Measurements from ENCODE around the gene PPIL6. TPM values are rescaled to one million over a fixed set of nuclear protein-coding genes. Genes with fewer than 3 reads are reported as not detected.

Gene PPIL6
- total RNA-seq, 4 donors from 2014 or later = 0.35 to 6.1 (median 2.8) TPM

- Histone ChIP-seq H3K27me3 (no peaks in the 10 kb centered on the region), H3K27ac (no peak overlapping the region), H3K4me3 (no peak overlapping the region), H3K36me3 (peaks cover 0 to 40% (median 8%) of the 10 kb centered on the region in 3 donors), H3K4me1 (peaks cover 3 to 33% (median 8%) of the 10 kb centered on the region in 3 donors), H3K9me3 (no peaks in the 10 kb centered on the region)
- TF ChIP-seq POLR2A (IDR thresholded peaks at IDR 0.05) = no peak
- TF ChIP-seq CTCF (IDR thresholded peaks at IDR 0.05) = no peak
- intact Hi-C loops (cut with DNase I) = no loop called here
- DNase-seq = no peak
- 76 to 79% methylated on average over 7 of the region's 19 CpGs for WGBS, 2 donors
These were observed 8.8 kb upstream of the PPIL6 start for GRCh38 chr6:109449064-109449794.

GRCh38 chr6:109448615-109449014 is 8.2 kb upstream of the PPIL6 start:
- Histone ChIP-seq H3K27me3 (no peaks in the 10 kb centered on the region), H3K4me3 (no peak overlapping the region), H3K9me3 (no peaks in the 10 kb centered on the region), H3K4me1 (peaks cover 2 to 33% (median 3%) of the 10 kb centered on the region in 3 donors), H3K36me3 (peaks cover 0 to 46% (median 9%) of the 10 kb centered on the region in 3 donors), H3K27ac (no peak overlapping the region)
- TF ChIP-seq POLR2A (IDR thresholded peaks at IDR 0.05) (no peak), CTCF (IDR thresholded peaks at IDR 0.05) (no peak)
- WGBS, 2 donors = 70% methylated on average over 4 of the region's 7 CpGs; no CpG with 5 or more reads in 1 of the 2 donors
- DNase-seq = no peak
- intact Hi-C loops (cut with DNase I) = no loop called here

GRCh38 chr6:109447878-109448555 is 7.6 kb upstream of the PPIL6 start:
- Histone ChIP-seq H3K27me3 (no peaks in the 10 kb centered on the region), H3K9me3 (no peaks in the 10 kb centered on the region), H3K4me1 (peaks cover 0 to 33% (median 0%) of the 10 kb centered on the region in 3 donors), H3K36me3 (peaks cover 0 to 52% (median 11%) of the 10 kb centered on the region in 3 donors), H3K27ac (no peak overlapping the region), H3K4me3 (no peak overlapping the region)
- TF ChIP-seq POLR2A (IDR thresholded peaks at IDR 0.05) (no peak), CTCF (IDR thresholded peaks at IDR 0.05) (no peak)
- DNase-seq = no peak
- intact Hi-C loops (cut with DNase I) = no loop called here
- WGBS, 2 donors = 80 to 85% methylated on average over 3 to 8 of the region's 8 CpGs

- TF ChIP-seq POLR2A (IDR thresholded peaks at IDR 0.05) (no peak), CTCF (IDR thresholded peaks at IDR 0.05) (no peak)
- H3K4me3 ChIP-seq = no peak overlapping the region
- intact Hi-C loops (cut with DNase I) = no loop called here
- no peak for DNase-seq
- H3K9me3 ChIP-seq = no peaks in the 10 kb centered on the region
- 100% methylated on average over 1 of the region's 10 CpGs for WGBS, 2 donors
- no peaks in the 10 kb centered on the region for H3K27me3 ChIP-seq
- no peak overlapping the region for H3K27ac ChIP-seq
- peaks cover 0 to 56% (median 11%) of the 10 kb centered on the region in 3 donors for H3K36me3 ChIP-seq
- H3K4me1 ChIP-seq = peaks cover 0 to 39% (median 3%) of the 10 kb centered on the region in 3 donors
These were observed 6.7 kb upstream of the PPIL6 start for GRCh38 chr6:109447087-109447486.

- H3K27me3 ChIP-seq = no peaks in the 10 kb centered on the region
- intact Hi-C loops (cut with DNase I) = no loop called here
- peaks cover 3 to 45% (median 9%) of the 10 kb centered on the region in 3 donors for H3K4me1 ChIP-seq
- H3K36me3 ChIP-seq = peaks cover 0 to 50% (median 11%) of the 10 kb centered on the region in 3 donors
- DNase-seq = no peak
- 72 to 84% methylated on average over 4 to 6 of the region's 8 CpGs for WGBS, 2 donors
- TF ChIP-seq CTCF (IDR thresholded peaks at IDR 0.05) = no peak
- TF ChIP-seq POLR2A (IDR thresholded peaks at IDR 0.05) = no peak
- H3K27ac ChIP-seq = no peak overlapping the region
- no peak overlapping the region for H3K4me3 ChIP-seq
- no peaks in the 10 kb centered on the region for H3K9me3 ChIP-seq
These were observed 6.1 kb upstream of the PPIL6 start for GRCh38 chr6:109446541-109446940.
